ENCODE data around the gene GCH1.
"Not testable (repeated sequence)": the region's sequence is repeated elsewhere in the genome, so short reads cannot be mapped to it uniquely, and the experiment has no call there.

The GCH1 gene

GRCh38 chr14:54816450-54816849, 86.2 kb downstream of the GCH1 start:
- DNase-seq: no peak

DNA sequence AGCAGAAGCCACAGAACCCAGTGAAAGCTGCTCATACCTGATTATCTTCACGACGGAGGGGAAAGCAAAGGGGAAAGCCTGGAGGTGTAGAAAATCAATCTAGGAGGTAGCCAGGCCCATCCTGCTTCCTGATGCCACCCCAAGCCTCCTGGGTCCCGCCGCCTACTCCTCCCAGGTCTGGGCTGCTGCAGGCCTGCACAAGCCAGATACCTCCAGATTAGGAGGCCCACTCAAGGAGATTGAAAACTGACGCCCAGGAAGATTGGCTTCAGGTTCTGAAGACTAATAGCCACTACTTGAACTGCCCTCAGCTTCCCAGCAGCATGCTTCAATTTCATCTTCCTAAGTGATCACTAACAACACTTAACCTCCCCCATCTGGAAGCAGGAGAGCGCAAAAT, 87.1 kb downstream of the GCH1 start:
- no peak for DNase-seq

- DNase-seq: no peak
Measured at GRCh38 chr14:54815016-54815415, 87.6 kb downstream of the GCH1 start.

- peak; percentile 7 for DNase-seq
Measured at GRCh38 chr14:54814076-54814475, 88.5 kb downstream of the GCH1 start.

- DNase-seq: no peak
Measured at GRCh38 chr14:54813081-54813480, 89.5 kb downstream of the GCH1 start.

- no peak for DNase-seq
Measured at GRCh38 chr14:54812617-54813016, 90.0 kb downstream of the GCH1 start.

GRCh38 chr14:54809767-54810166, 92.9 kb downstream of the GCH1 start:
- no peak for DNase-seq

- no peak for DNase-seq
Measured at GRCh38 chr14:54808326-54809161, 94.1 kb downstream of the GCH1 start.

- DNase-seq: no peak
Measured at GRCh38 chr14:54807881-54808280, 94.7 kb downstream of the GCH1 start.

- DNase-seq: no peak
Measured at GRCh38 chr14:54807428-54807827, 95.2 kb downstream of the GCH1 start.

- DNase-seq: no peak
Measured at GRCh38 chr14:54806616-54807015, 96.0 kb downstream of the GCH1 start.

DNA sequence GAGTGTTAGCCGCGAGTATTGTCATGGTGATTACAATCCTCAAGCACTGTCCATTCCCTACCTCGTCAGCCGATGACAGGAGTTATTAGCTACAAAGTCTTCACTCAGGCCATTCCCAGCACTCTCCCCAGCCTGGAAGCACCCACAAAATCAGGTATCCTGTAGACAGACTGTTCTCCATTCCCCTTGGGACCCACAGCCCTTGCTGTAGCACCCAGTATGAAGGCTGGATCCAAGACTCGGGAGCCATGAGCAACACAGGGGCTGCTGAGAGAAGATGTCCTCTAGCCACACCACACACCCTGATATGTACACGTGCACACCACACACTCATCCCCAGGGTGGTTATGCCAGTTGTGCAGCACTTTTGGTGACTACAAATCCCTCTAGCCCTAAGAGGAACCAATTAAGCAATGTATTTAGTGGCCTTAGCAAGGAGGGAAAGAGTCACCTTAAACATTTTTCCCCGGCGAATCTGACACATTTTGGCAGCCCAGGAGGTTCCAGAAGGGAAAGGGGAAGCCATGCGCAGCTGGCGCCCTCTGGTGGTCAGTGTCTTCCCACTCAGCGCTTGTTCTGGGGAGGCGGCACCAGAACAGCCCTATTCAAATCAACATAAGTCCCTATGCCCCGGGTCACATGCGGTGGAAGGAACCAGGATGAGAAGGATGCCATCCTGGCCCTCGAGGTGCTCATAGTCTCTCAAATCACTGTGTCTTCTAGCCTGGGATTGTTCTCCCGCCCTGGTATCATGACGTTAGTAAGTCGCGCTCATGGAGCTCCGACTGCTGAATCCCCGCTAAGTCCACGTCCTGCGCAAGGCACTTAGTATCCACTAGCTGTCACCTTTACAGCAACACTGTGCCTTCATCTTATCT, 96.9 kb downstream of the GCH1 start:
- DNase-seq: peak; percentile 76

DNA sequence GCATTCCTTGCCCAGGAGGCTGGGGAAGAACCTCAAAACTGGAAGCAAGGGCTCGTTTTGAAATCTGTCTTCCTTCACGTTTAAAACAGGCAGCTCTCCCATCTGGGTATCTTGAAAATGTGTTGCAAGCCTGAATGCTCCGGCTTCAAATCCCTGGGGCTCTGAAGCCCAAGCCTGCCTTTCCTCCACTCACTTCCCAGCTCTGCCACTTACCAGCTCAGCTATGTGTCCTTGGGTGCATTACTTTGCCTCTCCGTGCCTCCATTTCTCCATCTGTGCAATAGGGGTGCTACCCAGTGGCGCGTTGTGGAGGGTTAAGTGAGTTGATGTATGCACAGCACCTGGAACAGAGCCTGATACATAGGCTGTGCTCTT, 97.6 kb downstream of the GCH1 start:
- no peak for DNase-seq

- DNase-seq: no peak
Measured at GRCh38 chr14:54804538-54805041, 98.0 kb downstream of the GCH1 start.

DNA sequence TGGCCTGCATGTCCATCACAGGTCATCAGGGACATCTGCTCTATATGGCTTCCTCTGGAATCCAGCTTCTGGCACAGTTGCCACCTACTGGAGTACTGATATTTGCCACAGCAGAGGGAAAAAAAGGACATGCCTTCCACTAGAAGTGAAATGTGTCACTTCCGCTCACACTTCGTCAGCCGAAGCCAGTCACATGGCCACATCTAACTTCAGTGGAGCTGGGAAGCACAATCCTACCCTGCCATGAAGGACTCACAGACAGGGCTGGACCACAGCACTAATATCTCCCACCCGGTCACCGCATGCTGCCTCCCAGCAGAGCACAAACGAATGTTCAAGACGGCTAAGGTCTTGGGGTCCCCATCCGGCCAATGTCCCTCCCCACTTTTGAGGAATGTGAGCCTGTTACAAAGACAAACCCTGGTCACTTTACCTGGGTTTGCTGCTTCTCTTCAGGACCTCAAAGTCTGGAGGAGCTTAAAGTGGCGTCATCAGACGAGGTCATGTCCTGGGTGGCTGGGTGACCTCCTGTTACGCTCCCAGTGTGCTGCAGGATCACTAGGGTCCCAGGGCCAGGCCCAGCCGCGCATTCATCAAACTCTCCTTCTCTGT, 98.6 kb downstream of the GCH1 start:
- DNase-seq: no peak

DNA sequence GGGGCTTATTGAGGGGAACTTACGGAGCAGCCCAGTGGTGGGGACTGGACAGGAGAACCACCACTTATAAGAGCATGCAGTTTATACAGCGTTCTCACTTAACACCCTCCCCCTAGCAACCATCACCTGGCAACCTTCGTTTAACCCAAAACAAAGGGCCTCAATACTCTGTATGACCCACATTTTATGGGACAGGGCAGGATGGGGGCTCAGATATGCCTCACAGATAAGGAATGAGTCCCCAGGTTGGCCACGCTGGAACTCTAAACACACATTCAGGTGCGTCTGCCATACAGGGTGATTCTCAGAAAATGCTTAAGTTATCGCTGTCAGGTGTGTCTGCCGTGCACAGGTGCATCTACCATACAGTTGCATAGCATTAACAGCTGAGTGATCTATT, 99.2 kb downstream of the GCH1 start:
- DNase-seq: no peak

GRCh38 chr14:54801482-54801881, 101.1 kb downstream of the GCH1 start:
- DNase-seq: not testable (repeated sequence)

DNA sequence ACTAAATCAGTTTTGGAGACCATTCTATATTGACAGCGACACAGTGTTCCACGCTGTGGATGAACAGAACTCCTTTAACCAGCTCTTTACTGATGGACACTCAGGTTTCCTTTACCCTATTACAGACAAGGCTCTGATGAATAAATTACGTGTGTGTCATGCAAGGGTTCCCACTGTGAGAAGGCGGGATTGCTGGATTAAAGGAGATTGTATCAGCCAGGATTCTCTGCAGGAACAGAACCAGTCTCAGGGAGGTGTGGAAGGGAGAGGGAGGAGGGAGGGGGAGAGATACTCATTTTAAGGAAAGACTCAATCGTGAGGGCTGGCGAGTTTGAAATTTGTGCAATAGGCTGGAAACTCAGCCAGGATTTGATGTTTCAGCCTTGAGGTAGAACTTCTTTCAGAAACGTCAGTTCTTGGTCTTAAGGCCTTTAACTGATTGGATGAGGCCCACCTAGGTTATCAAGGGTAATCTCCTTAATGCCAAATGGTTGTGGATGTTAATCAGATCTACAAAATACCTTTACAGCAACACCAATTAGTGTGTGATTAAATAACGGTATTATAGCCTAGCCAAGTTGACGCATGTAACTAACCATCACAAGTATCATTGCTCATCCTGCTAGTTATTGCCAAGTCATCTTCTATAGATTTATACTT, 104.0 kb downstream of the GCH1 start:
- no peak for DNase-seq

GRCh38 chr14:54797986-54798385, 104.6 kb downstream of the GCH1 start:
- no peak for DNase-seq

DNA sequence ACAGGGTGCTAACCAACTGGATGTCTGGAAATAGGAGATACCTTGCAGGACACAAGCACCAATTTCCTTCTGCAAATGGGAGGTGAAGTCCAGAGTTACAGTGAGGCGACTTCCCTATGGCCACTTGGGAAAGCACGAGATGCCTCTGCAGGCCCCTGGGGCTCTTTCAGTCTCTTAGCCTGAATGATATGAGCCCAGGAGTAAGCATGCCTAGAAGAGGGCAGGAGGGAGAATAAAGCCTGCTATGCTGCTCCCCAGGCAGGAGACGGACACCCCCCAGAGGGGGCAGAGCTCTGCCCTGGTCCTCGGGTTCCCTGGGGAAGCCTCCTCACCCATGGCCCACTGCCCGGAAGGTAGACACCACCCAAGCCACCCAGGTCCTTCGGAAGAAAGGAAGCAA, 105.1 kb downstream of the GCH1 start:
- no peak for DNase-seq

DNA sequence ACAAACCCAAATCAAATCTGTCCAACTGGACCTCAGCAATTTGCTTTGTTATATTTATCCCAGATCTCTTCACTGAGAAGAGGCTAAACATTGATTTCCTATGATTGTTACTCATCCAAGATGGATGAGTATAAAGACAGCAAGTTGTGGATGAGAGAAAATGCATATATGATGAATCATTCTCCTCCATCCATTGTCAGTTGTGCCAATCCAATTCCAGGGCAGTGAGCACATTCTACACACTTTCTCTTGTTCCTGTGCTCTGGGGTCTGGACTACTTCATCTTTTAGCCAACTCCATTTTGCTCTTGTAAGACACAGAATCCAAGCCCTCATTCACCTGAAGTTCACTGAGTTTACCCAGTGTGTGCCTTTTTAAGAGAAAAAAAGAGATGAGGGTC, 105.7 kb downstream of the GCH1 start:
- DNase-seq: no peak

DNA sequence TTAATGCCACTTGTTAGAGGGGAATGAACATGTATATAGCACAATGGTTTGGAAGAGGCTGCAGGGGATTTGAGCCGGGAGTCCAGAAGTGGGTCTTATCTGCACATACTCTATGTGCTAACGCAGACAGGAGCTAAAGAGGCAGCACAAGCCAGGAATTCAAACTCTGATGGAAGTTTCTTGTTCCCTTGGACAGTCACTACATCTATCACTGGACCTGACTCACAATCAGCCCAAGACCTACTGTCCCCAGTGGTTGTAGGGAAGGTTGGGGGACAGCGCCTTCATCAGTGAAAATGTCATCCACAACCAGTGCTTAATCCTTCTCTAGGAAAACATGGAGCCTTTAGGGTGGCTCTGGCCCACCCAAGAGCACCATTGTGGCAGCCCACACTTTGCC, 107.8 kb downstream of the GCH1 start:
- DNase-seq: no peak

GRCh38 chr14:54794159-54794558, 108.5 kb downstream of the GCH1 start:
- no peak for DNase-seq
